ENCODE measurements around the gene SLC29A4.

GRCh38 chr7:5302577-5302976 is 19.8 kb downstream of the SLC29A4 start:
- TF ChIP-seq EZH2 (IDR thresholded peaks at IDR 0.05; ENCODE audit: low read length, unreplicated experiment): no peak
- TF ChIP-seq, protein P1, sequence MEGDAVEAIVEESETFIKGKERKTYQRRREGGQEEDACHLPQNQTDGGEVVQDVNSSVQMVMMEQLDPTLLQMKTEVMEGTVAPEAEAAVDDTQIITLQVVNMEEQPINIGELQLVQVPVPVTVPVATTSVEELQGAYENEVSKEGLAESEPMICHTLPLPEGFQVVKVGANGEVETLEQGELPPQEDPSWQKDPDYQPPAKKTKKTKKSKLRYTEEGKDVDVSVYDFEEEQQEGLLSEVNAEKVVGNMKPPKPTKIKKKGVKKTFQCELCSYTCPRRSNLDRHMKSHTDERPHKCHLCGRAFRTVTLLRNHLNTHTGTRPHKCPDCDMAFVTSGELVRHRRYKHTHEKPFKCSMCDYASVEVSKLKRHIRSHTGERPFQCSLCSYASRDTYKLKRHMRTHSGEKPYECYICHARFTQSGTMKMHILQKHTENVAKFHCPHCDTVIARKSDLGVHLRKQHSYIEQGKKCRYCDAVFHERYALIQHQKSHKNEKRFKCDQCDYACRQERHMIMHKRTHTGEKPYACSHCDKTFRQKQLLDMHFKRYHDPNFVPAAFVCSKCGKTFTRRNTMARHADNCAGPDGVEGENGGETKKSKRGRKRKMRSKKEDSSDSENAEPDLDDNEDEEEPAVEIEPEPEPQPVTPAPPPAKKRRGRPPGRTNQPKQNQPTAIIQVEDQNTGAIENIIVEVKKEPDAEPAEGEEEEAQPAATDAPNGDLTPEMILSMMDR (conservative IDR thresholded peaks at IDR 0.05; ENCODE audit: low read depth, low read length): no peak

Measured in PC-3 (cell line).